IMR-90 (cell line): Measurements from ENCODE around the gene GADL1. TPM values are rescaled to one million over a fixed set of nuclear protein-coding genes. Genes with fewer than 3 reads are reported as not detected.

Experiments used
- ATAC-seq: fragments of 200-7000 bp; cut with Tn5 transposase; 2 replicates; pipeline ENCODE4 v1.9.1; 2020; ENCODE audit warnings: low read depth, mild to moderate bottlenecking, moderate library complexity
- BruUV-seq: library from RNA; stranded (reverse); fragments of 400-500 nt; replicated peaks from 2 replicates; lab custom pipeline; 2021; lab: Mats Ljungman, UMichigan
- CTCF ChIA-PET: fragments of 300-600 bp; formaldehyde crosslinking; extraction: SDS; loops from one replicate; lab custom pipeline; 2021; ENCODE audit warnings: antibody characterized with exemption; lab: Yijun Ruan, JAX
- POLR2A ChIA-PET: fragments of 300-600 bp; sonication (Branson Sonifier 250); formaldehyde crosslinking; loops from one replicate; lab custom pipeline; 2022; ENCODE audit warnings: antibody characterized with exemption; ENCODE audit not compliant: unreplicated experiment; lab: Charles Lee
- DNase-seq: peaks from one replicate; pipeline ENCODE4 v3.0.0; 2013
- H2AFZ ChIP-seq: replicated peaks from 2 replicates; pipeline ENCODE3; 2013; ENCODE audit warnings: low read length, mild to moderate bottlenecking; ENCODE audit not compliant: poor library complexity
- H2AK5ac ChIP-seq: 2 replicates; pipeline ENCODE4 v1.6.1; 2013; ENCODE audit warnings: low read depth, low read length, inconsistent platforms
- H2AK9ac ChIP-seq: replicated peaks from 2 replicates; pipeline ENCODE3; 2013; ENCODE audit warnings: mild to moderate bottlenecking, low read depth, low read length, moderate library complexity; ENCODE audit not compliant: poor library complexity
- H2BK120ac ChIP-seq: 2 replicates; pipeline ENCODE4 v1.6.1; 2013; ENCODE audit warnings: low read depth, low read length, inconsistent platforms
- H2BK15ac ChIP-seq: 3 replicates; pipeline ENCODE4 v1.6.1; 2013; ENCODE audit warnings: low read depth, low read length, inconsistent platforms
- H2BK20ac ChIP-seq: 2 replicates; pipeline ENCODE4 v1.6.1; 2013; ENCODE audit warnings: low read depth, mild to moderate bottlenecking, inconsistent platforms, low read length, moderate library complexity
- H2BK5ac ChIP-seq: 2 replicates; pipeline ENCODE4 v1.6.1; 2013; ENCODE audit warnings: mild to moderate bottlenecking, low read depth, low read length, inconsistent platforms; ENCODE audit not compliant: poor library complexity, severe bottlenecking
- H3K14ac ChIP-seq: replicated peaks from 2 replicates; pipeline ENCODE4 v1.6.1; 2013; ENCODE audit warnings: low read depth, low read length, inconsistent platforms
- H3K18ac ChIP-seq: 2 replicates; pipeline ENCODE4 v1.6.1; 2013; ENCODE audit warnings: low read depth, low read length, control low read depth
- H3K23ac ChIP-seq: 2 replicates; pipeline ENCODE4 v1.6.1; 2013; ENCODE audit warnings: low read depth, low read length, inconsistent platforms
- H3K27ac ChIP-seq: 2 replicates; pipeline ENCODE4 v1.5.1; 2013; ENCODE audit warnings: mild to moderate bottlenecking, control low read depth, low read length; ENCODE audit not compliant: insufficient read depth
- H3K27me3 ChIP-seq: 2 replicates; pipeline ENCODE4 v1.6.1; 2013; ENCODE audit warnings: low read length; ENCODE audit not compliant: control insufficient read depth, insufficient read depth
- H3K36me3 ChIP-seq: 2 replicates; pipeline ENCODE4 v1.6.1; 2013; ENCODE audit warnings: low read length, mixed read lengths; ENCODE audit not compliant: control insufficient read depth, insufficient read depth
- H3K4ac ChIP-seq: 2 replicates; pipeline ENCODE4 v1.6.1; 2013; ENCODE audit warnings: low read depth, low read length, inconsistent platforms
- H3K4me1 ChIP-seq: 2 replicates; pipeline ENCODE4 v1.6.1; 2013; ENCODE audit warnings: low read length, mixed read lengths; ENCODE audit not compliant: control insufficient read depth, insufficient read depth
- H3K4me2 ChIP-seq: 2 replicates; pipeline ENCODE4 v1.6.1; 2013; ENCODE audit warnings: low read depth, mild to moderate bottlenecking, control low read depth, low read length, moderate library complexity
- H3K4me3 ChIP-seq: 2 replicates; pipeline ENCODE4 v1.5.1; 2013; ENCODE audit warnings: low read depth, mild to moderate bottlenecking, control low read depth, low read length, moderate library complexity; ENCODE audit not compliant: insufficient read depth
- H3K56ac ChIP-seq: 2 replicates; pipeline ENCODE4 v1.6.1; 2013; ENCODE audit warnings: low read length, inconsistent platforms; ENCODE audit not compliant: insufficient read depth; ENCODE audit errors: extremely low read depth
- H3K79me1 ChIP-seq, 2 experiments: 2 replicates each; pipeline ENCODE4 v1.6.1; 2013; ENCODE audit warnings: low read length in 2 of 2, inconsistent platforms in 1 of 2, low read depth in 1 of 2
- H3K9ac ChIP-seq: 2 replicates; pipeline ENCODE4 v1.6.1; 2013; ENCODE audit warnings: low read depth, low read length, control low read depth
- H3K9me1 ChIP-seq: 2 replicates; pipeline ENCODE4 v1.6.1; 2013; ENCODE audit warnings: low read length, inconsistent platforms; ENCODE audit not compliant: insufficient read depth
- H3K9me3 ChIP-seq: 2 replicates; pipeline ENCODE4 v1.6.1; 2013; ENCODE audit warnings: low read length; ENCODE audit not compliant: control insufficient read depth, insufficient read depth
- H4K20me1 ChIP-seq: 2 replicates; pipeline ENCODE4 v1.6.1; 2013; ENCODE audit warnings: low read length, inconsistent platforms; ENCODE audit not compliant: insufficient read depth
- H4K5ac ChIP-seq: 2 replicates; pipeline ENCODE4 v1.6.1; 2013; ENCODE audit warnings: mild to moderate bottlenecking, low read depth, low read length, control low read depth
- H4K8ac ChIP-seq, 2 experiments: 2 replicates each; pipeline ENCODE4 v1.6.1; 2013; ENCODE audit warnings: low read depth in 2 of 2, low read length in 2 of 2, control low read depth in 1 of 2, inconsistent platforms in 1 of 2
- H4K91ac ChIP-seq: 2 replicates; pipeline ENCODE4 v1.6.1; 2013; ENCODE audit warnings: low read depth, low read length, inconsistent platforms; ENCODE audit not compliant: insufficient read depth
- BHLHE40 ChIP-seq: fragments of 150-350 bp; IDR thresholded peaks from 2 replicates; pipeline ENCODE4 v1.6.1; 2016; ENCODE audit warnings: mild to moderate bottlenecking, low read depth, low read length
- CEBPB ChIP-seq: IDR thresholded peaks from 2 replicates; pipeline ENCODE4 v1.6.1; 2012; ENCODE audit warnings: low read depth, low read length, improper control_type of control experiment
- CHD1 ChIP-seq: IDR thresholded peaks from 2 replicates; pipeline ENCODE4 v1.6.1; 2012; ENCODE audit warnings: low read depth, low read length, improper control_type of control experiment
- FOS ChIP-seq: fragments of 150-350 bp; IDR thresholded peaks from 2 replicates; pipeline ENCODE4 v1.6.1; 2016; ENCODE audit warnings: low read depth, low read length
- MXI1 ChIP-seq: IDR thresholded peaks from 2 replicates; pipeline ENCODE4 v1.6.1; 2012; ENCODE audit warnings: low read depth, mild to moderate bottlenecking, low read length, moderate library complexity, borderline replicate concordance
- NFE2L2 ChIP-seq: fragments of 150-350 bp; IDR thresholded peaks from 2 replicates; pipeline ENCODE4 v1.6.1; 2016; ENCODE audit warnings: low read depth, mild to moderate bottlenecking, low read length
- POLR2A ChIP-seq: IDR thresholded peaks from 2 replicates; pipeline ENCODE4 v1.6.1; 2012; ENCODE audit warnings: mild to moderate bottlenecking, low read depth, low read length
- RFX5 ChIP-seq: IDR thresholded peaks from 2 replicates; pipeline ENCODE4 v1.8.0; 2012; ENCODE audit warnings: low read depth, mild to moderate bottlenecking, low read length, moderate library complexity
- WGBS, 2 experiments: methylation state at CpG; one replicate each; pipeline versions ENCODE4 v1.1.5 to v1.1.7; 2013; ENCODE audit warnings: missing lambda C conversion rate in 2 of 2; ENCODE audit not compliant: insufficient read length in 1 of 2; ENCODE audit errors: extremely low coverage in 2 of 2; 5-methylcytosine and 5-hydroxymethylcytosine counted together
- dilution Hi-C: fragments of 300-500 bp; cut with HindIII; formaldehyde crosslinking; loops from one replicate; pipeline ENCODE4 v1.14.3; 2018; ENCODE audit warnings: low sequenced_read_pairs; ENCODE audit not compliant: unreplicated experiment
- in situ Hi-C: fragments of 300-500 bp; cut with MboI; formaldehyde crosslinking; loops from 3 replicates; pipeline ENCODE4 v1.14.3; 2019; ENCODE audit warnings: low sequenced_read_pairs, inconsistent platforms, mixed read lengths
- intact Hi-C: fragments of 100-400 bp; cut with micrococcal nuclease; formaldehyde crosslinking; loops from 2 replicates; pipeline ENCODE4 v1.10.0; 2022
- polyA plus RNA-seq, 3 experiments: library from polyadenylated mRNA; depleted of rRNA; stranded (reverse); fragments of >200 nt; gene quantifications; 2 replicates each; pipeline ENCODE4 v1.2.3, GENCODE V29; 2012; ENCODE audit warnings: low replicate concordance in 1 of 3
- total RNA-seq: library from RNA; depleted of rRNA; stranded (reverse); fragments of >200 nt; gene quantifications from 2 replicates; pipeline ENCODE4 v1.2.3, GENCODE V29; 2012
- TF ChIP-seq, protein P1 (sequence below): fragments of 150-350 bp; IDR thresholded peaks from 2 replicates; pipeline ENCODE4 v1.6.1; 2016; ENCODE audit warnings: low read depth, mild to moderate bottlenecking, low read length, moderate library complexity, borderline replicate concordance
- TF ChIP-seq, protein P2 (sequence below): fragments of 150-350 bp; IDR thresholded peaks from 2 replicates; pipeline ENCODE4 v1.6.1; 2017; ENCODE audit warnings: mild to moderate bottlenecking, antibody characterized with exemption, low read length, low read depth
- TF ChIP-seq, protein P3 (sequence below): conservative IDR thresholded peaks from 2 replicates; pipeline ENCODE4 v1.5.1; 2012; ENCODE audit warnings: mild to moderate bottlenecking, low read depth, low read length, improper control_type of control experiment

Gene GADL1
- total and polyA plus RNA-seq, 2 of the 4 experiments (the other 2 are of a cell fraction): not detected

- TF ChIP-seq, protein P1, sequence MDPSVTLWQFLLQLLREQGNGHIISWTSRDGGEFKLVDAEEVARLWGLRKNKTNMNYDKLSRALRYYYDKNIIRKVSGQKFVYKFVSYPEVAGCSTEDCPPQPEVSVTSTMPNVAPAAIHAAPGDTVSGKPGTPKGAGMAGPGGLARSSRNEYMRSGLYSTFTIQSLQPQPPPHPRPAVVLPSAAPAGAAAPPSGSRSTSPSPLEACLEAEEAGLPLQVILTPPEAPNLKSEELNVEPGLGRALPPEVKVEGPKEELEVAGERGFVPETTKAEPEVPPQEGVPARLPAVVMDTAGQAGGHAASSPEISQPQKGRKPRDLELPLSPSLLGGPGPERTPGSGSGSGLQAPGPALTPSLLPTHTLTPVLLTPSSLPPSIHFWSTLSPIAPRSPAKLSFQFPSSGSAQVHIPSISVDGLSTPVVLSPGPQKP: no peak
Observed at GRCh38 chr3:30691944-30692343, 202.5 kb downstream of the GADL1 start (continued).

DNA sequence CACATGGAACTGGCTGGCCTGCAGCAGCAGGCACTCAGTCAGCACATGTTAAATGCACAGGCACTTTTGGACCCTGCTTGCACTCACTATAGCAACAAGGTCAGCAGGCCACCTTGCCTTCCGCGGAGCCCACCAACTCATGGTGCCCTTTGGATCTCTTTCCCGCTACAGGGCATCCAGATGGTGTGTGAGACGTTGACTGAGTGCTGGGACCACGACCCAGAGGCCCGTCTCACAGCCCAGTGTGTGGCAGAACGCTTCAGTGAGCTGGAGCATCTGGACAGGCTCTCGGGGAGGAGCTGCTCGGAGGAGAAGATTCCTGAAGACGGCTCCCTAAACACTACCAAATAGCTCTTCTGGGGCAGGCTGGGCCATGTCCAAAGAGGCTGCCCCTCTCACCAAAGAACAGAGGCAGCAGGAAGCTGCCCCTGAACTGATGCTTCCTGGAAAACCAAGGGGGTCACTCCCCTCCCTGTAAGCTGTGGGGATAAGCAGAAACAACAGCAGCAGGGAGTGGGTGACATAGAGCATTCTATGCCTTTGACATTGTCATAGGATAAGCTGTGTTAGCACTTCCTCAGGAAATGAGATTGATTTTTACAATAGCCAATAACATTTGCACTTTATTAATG is 203.1 kb downstream of the GADL1 start:
- peaks cover 26% of the 10 kb centered on the region for H3K36me3 ChIP-seq
- BruUV-seq: no TSS peak
- dilution Hi-C loops (no loop called here), in situ Hi-C loops (loop anchor here (10.0 kb wide), 1 partner anchor 657 kb away; no protein-coding TSS in a partner anchor), intact Hi-C loops (loop anchor here (5.0 kb wide), 3 partner anchors 61 to 369 kb away; no protein-coding TSS in a partner anchor)
- no peak overlapping the region for H3K23ac ChIP-seq
- H4K8ac ChIP-seq: no peak overlapping the region
- peak overlapping the region; percentile 10; the same call in 1 of the 2 replicates for H4K5ac ChIP-seq
- H3K79me1 ChIP-seq: peaks cover 7 to 21% of the 10 kb centered on the region in 2 experiments; a peak in 2 of 4 replicates
- H2AK5ac ChIP-seq: 0 out of 2 replicates have a peak overlapping the region, but pooled peaks have one; percentile 9
- no peaks in the 10 kb centered on the region for H3K27me3 ChIP-seq
- no peak overlapping the region for H2AFZ ChIP-seq
- WGBS, 2 experiments: 39% methylated on average over 3 of the region's 10 CpGs; no CpG with 5 or more reads in 1 of the 2 experiments
- H4K91ac ChIP-seq: no peak overlapping the region
- CTCF ChIA-PET: interaction anchor here (0.6 to 0.9 kb wide), 2 partner anchors 492 to 649 kb away, joined by 3 read pairs; no protein-coding TSS in a partner anchor
- H3K9me1 ChIP-seq: peaks cover 11% of the 10 kb centered on the region
- H3K4ac ChIP-seq: peak overlapping the region; percentile 49; the same call in 1 of the 2 replicates
- no peaks in the 10 kb centered on the region for H3K9me3 ChIP-seq
- H4K20me1 ChIP-seq: no peaks in the 10 kb centered on the region
- no peak overlapping the region for H2BK15ac ChIP-seq
- H2BK20ac ChIP-seq: no peak overlapping the region
- DNase-seq (no peak), ATAC-seq (no peak)
- no peak overlapping the region for H2AK9ac ChIP-seq
- POLR2A ChIA-PET: interaction anchor here (0.5 kb wide), 1 partner anchor 442 kb away, joined by 3 read pairs; no protein-coding TSS in a partner anchor
- no peak overlapping the region for H3K9ac ChIP-seq
- H3K18ac ChIP-seq: no peak overlapping the region
- peaks cover 10% of the 10 kb centered on the region for H3K4me1 ChIP-seq
- no peak overlapping the region for H3K27ac ChIP-seq
- no peak overlapping the region for H3K4me2 ChIP-seq
- no peak overlapping the region for H2BK120ac ChIP-seq
- H3K14ac ChIP-seq: no peak overlapping the region
- H3K56ac ChIP-seq: no peak overlapping the region
- H3K4me3 ChIP-seq: no peak overlapping the region
- no peak overlapping the region for H2BK5ac ChIP-seq
- TF ChIP-seq, protein P2, sequence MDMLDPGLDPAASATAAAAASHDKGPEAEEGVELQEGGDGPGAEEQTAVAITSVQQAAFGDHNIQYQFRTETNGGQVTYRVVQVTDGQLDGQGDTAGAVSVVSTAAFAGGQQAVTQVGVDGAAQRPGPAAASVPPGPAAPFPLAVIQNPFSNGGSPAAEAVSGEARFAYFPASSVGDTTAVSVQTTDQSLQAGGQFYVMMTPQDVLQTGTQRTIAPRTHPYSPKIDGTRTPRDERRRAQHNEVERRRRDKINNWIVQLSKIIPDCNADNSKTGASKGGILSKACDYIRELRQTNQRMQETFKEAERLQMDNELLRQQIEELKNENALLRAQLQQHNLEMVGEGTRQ: no peak
- TF ChIP-seq CEBPB (no peak), CHD1 (no peak), BHLHE40 (no peak), NFE2L2 (no peak), POLR2A (no peak), MXI1 (no peak), FOS (no peak), RFX5 (no peak)
- TF ChIP-seq, protein P3, sequence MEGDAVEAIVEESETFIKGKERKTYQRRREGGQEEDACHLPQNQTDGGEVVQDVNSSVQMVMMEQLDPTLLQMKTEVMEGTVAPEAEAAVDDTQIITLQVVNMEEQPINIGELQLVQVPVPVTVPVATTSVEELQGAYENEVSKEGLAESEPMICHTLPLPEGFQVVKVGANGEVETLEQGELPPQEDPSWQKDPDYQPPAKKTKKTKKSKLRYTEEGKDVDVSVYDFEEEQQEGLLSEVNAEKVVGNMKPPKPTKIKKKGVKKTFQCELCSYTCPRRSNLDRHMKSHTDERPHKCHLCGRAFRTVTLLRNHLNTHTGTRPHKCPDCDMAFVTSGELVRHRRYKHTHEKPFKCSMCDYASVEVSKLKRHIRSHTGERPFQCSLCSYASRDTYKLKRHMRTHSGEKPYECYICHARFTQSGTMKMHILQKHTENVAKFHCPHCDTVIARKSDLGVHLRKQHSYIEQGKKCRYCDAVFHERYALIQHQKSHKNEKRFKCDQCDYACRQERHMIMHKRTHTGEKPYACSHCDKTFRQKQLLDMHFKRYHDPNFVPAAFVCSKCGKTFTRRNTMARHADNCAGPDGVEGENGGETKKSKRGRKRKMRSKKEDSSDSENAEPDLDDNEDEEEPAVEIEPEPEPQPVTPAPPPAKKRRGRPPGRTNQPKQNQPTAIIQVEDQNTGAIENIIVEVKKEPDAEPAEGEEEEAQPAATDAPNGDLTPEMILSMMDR: no peak
